Measurements from ENCODE around the gene MYB. TPM values are rescaled to one million over a fixed set of nuclear protein-coding genes. Genes with fewer than 3 reads are reported as not detected.
"Not testable (repeated sequence)": the region's sequence is repeated elsewhere in the genome, so short reads cannot be mapped to it uniquely, and the experiment has no call there.

The MYB gene
- total and polyA plus RNA-seq, 7 experiments from 2014 or later = 2.1 to 33.3 (median 16.5) TPM

GRCh38 chr6:135148889-135149288 is 32.2 kb upstream of the MYB start:
- ChIA-PET CTCF (interaction anchor here (0.7 to 1.2 kb wide), 4 partner anchors 12 to 755 kb away, joined by 3 read pairs; no protein-coding TSS in a partner anchor), POLR2A (interaction anchor here (1.5 kb wide), 1 partner anchor 137 kb away, joined by 3 read pairs; no protein-coding TSS in a partner anchor)
- no peak overlapping the region for H3K4me3 ChIP-seq (ENCODE audit: low read length)
- DNase-seq (no peak), ATAC-seq (no peak)
- H3K9me3 ChIP-seq (ENCODE audit: control insufficient read depth in 2 of 3, low read length in 3 of 3) = no peaks in the 10 kb centered on the region
- no peaks in the 10 kb centered on the region for H3K27me3 Mint-ChIP-seq
- H3K36me3 ChIP-seq (ENCODE audit: control insufficient read depth in 2 of 3, insufficient read depth in 3 of 3, low read length in 3 of 3) = no peaks in the 10 kb centered on the region
- H3K27ac ChIP-seq (ENCODE audit: low read depth, low read length) = no peak overlapping the region
- H3K27ac Mint-ChIP-seq = peak overlapping the region in 1 of 9 donors; percentile 32
- H3K36me3 Mint-ChIP-seq = peaks cover 0 to 29% (median 5%) of the 10 kb centered on the region in 5 donors
- H3K4me1 ChIP-seq (ENCODE audit: control insufficient read depth in 2 of 2, insufficient read depth in 2 of 2, low read length in 2 of 2) = peaks cover 0 to 23% of the 10 kb centered on the region in 2 donors
- H3K4me1 Mint-ChIP-seq = peaks cover 16 to 56% (median 39%) of the 10 kb centered on the region in 7 donors
- intact Hi-C loops (cut with micrococcal nuclease) = loop anchor here in 1 of 2 donors (2.0 kb wide), 1 partner anchor 14 kb away; no protein-coding TSS in a partner anchor
- no peak overlapping the region for H3K4me3 Mint-ChIP-seq
- no peaks in the 10 kb centered on the region for H3K27me3 ChIP-seq (ENCODE audit: control insufficient read depth in 2 of 2, insufficient read depth in 2 of 2, low read length in 2 of 2)
- peaks cover 0 to 10% (median 0%) of the 10 kb centered on the region in 11 donors for H3K9me3 Mint-ChIP-seq

GRCh38 chr6:135149376-135149775 is 31.7 kb upstream of the MYB start:
- peaks cover 0 to 23% of the 10 kb centered on the region in 2 donors for H3K4me1 ChIP-seq (ENCODE audit: control insufficient read depth in 2 of 2, insufficient read depth in 2 of 2, low read length in 2 of 2)
- ChIA-PET POLR2A (interaction anchor here (0.6 to 1.5 kb wide), 2 partner anchors 9 to 137 kb away, joined by 3 read pairs; no protein-coding TSS in a partner anchor), CTCF (interaction anchor here (0.7 to 1.2 kb wide), 3 partner anchors 12 to 35 kb away, joined by 3 read pairs; no protein-coding TSS in a partner anchor)
- Mint-ChIP-seq H3K36me3 (peaks cover 0 to 34% (median 5%) of the 10 kb centered on the region in 5 donors), H3K4me1 (peaks cover 16 to 51% (median 39%) of the 10 kb centered on the region in 7 donors), H3K9me3 (peaks cover 0 to 13% (median 0%) of the 10 kb centered on the region in 11 donors), H3K27ac (peak overlapping the region in 1 of 9 donors; percentile 32), H3K27me3 (no peaks in the 10 kb centered on the region), H3K4me3 (peak overlapping the region in 5 of 10 donors; percentile 16 to 55 (median 29))
- H3K27ac ChIP-seq (ENCODE audit: low read depth, low read length) = no peak overlapping the region
- H3K36me3 ChIP-seq (ENCODE audit: control insufficient read depth in 2 of 3, insufficient read depth in 3 of 3, low read length in 3 of 3) = no peaks in the 10 kb centered on the region
- no peak overlapping the region for H3K4me3 ChIP-seq (ENCODE audit: low read length)
- ATAC-seq (no peak), DNase-seq (no peak)
- intact Hi-C loops (cut with micrococcal nuclease) = loop anchor here in 1 of 2 donors (2.0 kb wide), 1 partner anchor 13 kb away; no protein-coding TSS in a partner anchor
- no peaks in the 10 kb centered on the region for H3K9me3 ChIP-seq (ENCODE audit: control insufficient read depth in 2 of 3, low read length in 3 of 3)
- no peaks in the 10 kb centered on the region for H3K27me3 ChIP-seq (ENCODE audit: control insufficient read depth in 2 of 2, insufficient read depth in 2 of 2, low read length in 2 of 2)

- H3K9me3 ChIP-seq (ENCODE audit: control insufficient read depth in 2 of 3, low read length in 3 of 3); H3K4me3 ChIP-seq (ENCODE audit: low read length); POLR2A ChIA-PET; H3K27ac Mint-ChIP-seq; H3K36me3 ChIP-seq (ENCODE audit: control insufficient read depth in 2 of 3, insufficient read depth in 3 of 3, low read length in 3 of 3); H3K27ac ChIP-seq (ENCODE audit: low read depth, low read length); DNase-seq; H3K27me3 ChIP-seq (ENCODE audit: control insufficient read depth in 2 of 2, insufficient read depth in 2 of 2, low read length in 2 of 2); H3K27me3 Mint-ChIP-seq; ATAC-seq; CTCF ChIA-PET; H3K4me3 Mint-ChIP-seq; intact Hi-C loops (cut with micrococcal nuclease): not testable (repeated sequence)
- Mint-ChIP-seq H3K36me3 (peaks cover 0 to 41% (median 5%) of the 10 kb centered on the region in 5 donors), H3K9me3 (peaks cover 0 to 15% (median 0%) of the 10 kb centered on the region in 11 donors), H3K4me1 (peaks cover 13 to 40% (median 31%) of the 10 kb centered on the region in 7 donors)
- peaks cover 0 to 15% of the 10 kb centered on the region in 2 donors for H3K4me1 ChIP-seq (ENCODE audit: control insufficient read depth in 2 of 2, insufficient read depth in 2 of 2, low read length in 2 of 2)
Measured at GRCh38 chr6:135150481-135150880, 30.6 kb upstream of the MYB start.

GRCh38 chr6:135154125-135154524 is 27.0 kb upstream of the MYB start:
- H3K4me3 ChIP-seq (ENCODE audit: low read length); CTCF ChIA-PET; DNase-seq; ATAC-seq; H3K27ac Mint-ChIP-seq; H3K9me3 ChIP-seq (ENCODE audit: control insufficient read depth in 2 of 3, low read length in 3 of 3); H3K4me1 ChIP-seq (ENCODE audit: control insufficient read depth in 2 of 2, insufficient read depth in 2 of 2, low read length in 2 of 2); H3K27me3 Mint-ChIP-seq; H3K36me3 ChIP-seq (ENCODE audit: control insufficient read depth in 2 of 3, insufficient read depth in 3 of 3, low read length in 3 of 3); intact Hi-C loops (cut with micrococcal nuclease); H3K4me3 Mint-ChIP-seq; H3K27me3 ChIP-seq (ENCODE audit: control insufficient read depth in 2 of 2, insufficient read depth in 2 of 2, low read length in 2 of 2); H3K27ac ChIP-seq (ENCODE audit: low read depth, low read length): not testable (repeated sequence)
- POLR2A ChIA-PET = interaction anchor here (0.6 to 0.7 kb wide), 2 partner anchors 24 kb away, joined by 3 to 4 read pairs; no protein-coding TSS in a partner anchor
- H3K9me3 Mint-ChIP-seq = peaks cover 0 to 18% (median 0%) of the 10 kb centered on the region in 11 donors
- peaks cover 5 to 18% (median 8%) of the 10 kb centered on the region in 7 donors for H3K4me1 Mint-ChIP-seq
- peaks cover 0 to 36% (median 5%) of the 10 kb centered on the region in 5 donors for H3K36me3 Mint-ChIP-seq

GRCh38 chr6:135158397-135158796 is 22.7 kb upstream of the MYB start:
- no peaks in the 10 kb centered on the region for H3K27me3 ChIP-seq (ENCODE audit: control insufficient read depth in 2 of 2, insufficient read depth in 2 of 2, low read length in 2 of 2)
- H3K9me3 Mint-ChIP-seq = peaks cover 0 to 12% (median 0%) of the 10 kb centered on the region in 11 donors
- ChIA-PET CTCF (interaction anchor here (0.6 to 1.7 kb wide), 3 partner anchors 13 to 246 kb away, joined by 3 to 7 read pairs (median 4); partner anchors contain the start of gene MYB), POLR2A (no interaction called here)
- peak overlapping the region in 1 of 9 donors; percentile 66 for H3K27ac Mint-ChIP-seq
- DNase-seq (no peak), ATAC-seq (no peak)
- H3K4me3 ChIP-seq (ENCODE audit: low read length) = no peak overlapping the region
- peaks cover 13 to 42% (median 31%) of the 10 kb centered on the region in 7 donors for H3K4me1 Mint-ChIP-seq
- peaks cover 5 to 20% of the 10 kb centered on the region in 2 donors for H3K4me1 ChIP-seq (ENCODE audit: control insufficient read depth in 2 of 2, insufficient read depth in 2 of 2, low read length in 2 of 2)
- no peak overlapping the region for H3K27ac ChIP-seq (ENCODE audit: low read depth, low read length)
- intact Hi-C loops (cut with micrococcal nuclease) = no loop called here
- H3K9me3 ChIP-seq (ENCODE audit: control insufficient read depth in 2 of 3, low read length in 3 of 3) = no peaks in the 10 kb centered on the region
- H3K36me3 ChIP-seq (ENCODE audit: control insufficient read depth in 2 of 3, insufficient read depth in 3 of 3, low read length in 3 of 3) = no peaks in the 10 kb centered on the region
- no peak overlapping the region for H3K4me3 Mint-ChIP-seq
- peaks cover 0 to 17% (median 0%) of the 10 kb centered on the region in 5 donors for H3K36me3 Mint-ChIP-seq
- H3K27me3 Mint-ChIP-seq = no peaks in the 10 kb centered on the region

- ChIA-PET CTCF (interaction anchor here (0.8 to 0.9 kb wide), 2 partner anchors 8 to 10 kb away, joined by 3 to 6 read pairs; no protein-coding TSS in a partner anchor), POLR2A (no interaction called here)
- H3K4me1 Mint-ChIP-seq = peaks cover 13 to 45% (median 37%) of the 10 kb centered on the region in 7 donors
- Histone ChIP-seq H3K4me1 (ENCODE audit: control insufficient read depth in 2 of 2, insufficient read depth in 2 of 2, low read length in 2 of 2) (peaks cover 5 to 22% of the 10 kb centered on the region in 2 donors), H3K27ac (ENCODE audit: low read depth, low read length) (no peak overlapping the region), H3K36me3 (ENCODE audit: control insufficient read depth in 2 of 3, insufficient read depth in 3 of 3, low read length in 3 of 3) (no peaks in the 10 kb centered on the region), H3K27me3 (ENCODE audit: control insufficient read depth in 2 of 2, insufficient read depth in 2 of 2, low read length in 2 of 2) (no peaks in the 10 kb centered on the region), H3K9me3 (ENCODE audit: control insufficient read depth in 2 of 3, low read length in 3 of 3) (no peaks in the 10 kb centered on the region), H3K4me3 (ENCODE audit: low read length) (no peak overlapping the region)
- no peak overlapping the region for H3K4me3 Mint-ChIP-seq
- intact Hi-C loops (cut with micrococcal nuclease) = no loop called here
- H3K27ac Mint-ChIP-seq = peak overlapping the region in 1 of 9 donors; percentile 58
- no peaks in the 10 kb centered on the region for H3K27me3 Mint-ChIP-seq
- peaks cover 0 to 9% (median 0%) of the 10 kb centered on the region in 5 donors for H3K36me3 Mint-ChIP-seq
- peaks cover 0 to 6% (median 0%) of the 10 kb centered on the region in 11 donors for H3K9me3 Mint-ChIP-seq
- ATAC-seq (no peak), DNase-seq (peak in 1 of 9 donors; percentile 42)
Measured at GRCh38 chr6:135159531-135159930, 21.6 kb upstream of the MYB start.
